PC-3 (cell line): ENCODE data around the gene GTPBP3. TPM values are rescaled to one million over a fixed set of nuclear protein-coding genes. Genes with fewer than 3 reads are reported as not detected.

ENCODE experiments used
- ATAC-seq: fragments of 200-7000 bp; cut with Tn5 transposase; 2 replicates; pipeline ENCODE4 v1.9.1; 2020; ENCODE audit warnings: mild to moderate bottlenecking, moderate library complexity
- BruUV-seq: library from RNA; stranded (reverse); fragments of 400-500 nt; replicated peaks from 2 replicates; lab custom pipeline; 2021; lab: Mats Ljungman, UMichigan
- CTCF ChIA-PET: fragments of 300-600 bp; sonication (Branson Sonifier 250); formaldehyde crosslinking; loops from one replicate; lab custom pipeline; 2022; ENCODE audit warnings: antibody characterized with exemption; lab: Charles Lee
- POLR2A ChIA-PET: fragments of 300-600 bp; sonication (Branson Sonifier 250); formaldehyde crosslinking; loops from one replicate; lab custom pipeline; 2022; ENCODE audit warnings: antibody characterized with exemption; ENCODE audit not compliant: unreplicated experiment; lab: Charles Lee
- DNase-seq: peaks from one replicate; pipeline ENCODE4 v3.0.0-alpha.2; 2015
- H2AFZ ChIP-seq: fragments of 300-600 bp; sonication (generic); 2 replicates; pipeline ENCODE4 v1.6.0; 2016; ENCODE audit warnings: antibody characterized with exemption, low read length
- H3F3A ChIP-seq: fragments of 300-600 bp; sonication (generic); one replicate; pipeline ENCODE4 v1.6.0; 2017; ENCODE audit warnings: antibody characterized with exemption, low read length, control low read depth, mild to moderate bottlenecking; ENCODE audit not compliant: unreplicated experiment
- H3K27ac ChIP-seq: fragments of 300-600 bp; sonication (generic); 2 replicates; pipeline ENCODE4 v1.5.1; 2016; ENCODE audit warnings: mild to moderate bottlenecking, low read length
- H3K27me3 ChIP-seq: fragments of 300-600 bp; sonication (generic); 2 replicates; pipeline ENCODE4 v1.6.1; 2016; ENCODE audit warnings: low read length, mixed read lengths
- H3K36me3 ChIP-seq: fragments of 300-600 bp; sonication (generic); 2 replicates; pipeline ENCODE4 v1.6.1; 2016; ENCODE audit warnings: low read depth, mixed run types, low read length, mixed read lengths
- H3K4me1 ChIP-seq: fragments of 300-600 bp; sonication (generic); 2 replicates; pipeline ENCODE4 v1.5.1; 2016; ENCODE audit warnings: low read length; ENCODE audit not compliant: insufficient read depth
- H3K4me2 ChIP-seq: fragments of 300-600 bp; sonication (generic); 2 replicates; pipeline ENCODE4 v1.6.0; 2016; ENCODE audit warnings: low read length
- H3K4me3 ChIP-seq: fragments of 300-600 bp; sonication (generic); 2 replicates; pipeline ENCODE4 v1.5.1; 2016; ENCODE audit warnings: mild to moderate bottlenecking, low read length, mixed read lengths
- H3K79me2 ChIP-seq: fragments of 300-600 bp; sonication (generic); 2 replicates; pipeline ENCODE4 v1.6.1; 2017; ENCODE audit warnings: low read length, mixed read lengths
- H3K9ac ChIP-seq: fragments of 300-600 bp; sonication (generic); 2 replicates; pipeline ENCODE4 v1.6.0; 2016; ENCODE audit warnings: mild to moderate bottlenecking, low read length
- H3K9me2 ChIP-seq: fragments of 300-600 bp; sonication (generic); replicated peaks from 2 replicates; pipeline ENCODE4 v1.6.1; 2016; ENCODE audit warnings: mixed run types, low read length, mixed read lengths
- H3K9me3 ChIP-seq: fragments of 300-600 bp; sonication (generic); 2 replicates; pipeline ENCODE4 v1.6.1; 2016; ENCODE audit warnings: low read length, mixed read lengths
- H4K20me1 ChIP-seq: fragments of 300-600 bp; sonication (generic); 2 replicates; pipeline ENCODE4 v1.6.1; 2016; ENCODE audit warnings: low read length, mixed read lengths
- EZH2 ChIP-seq: fragments of 300-600 bp; sonication (generic); IDR thresholded peaks from one replicate; pipeline ENCODE4 v1.6.1; 2017; ENCODE audit warnings: antibody characterized with exemption, mild to moderate bottlenecking, low read length; ENCODE audit not compliant: unreplicated experiment
- EZH2phosphoT487 ChIP-seq: fragments of 300-600 bp; sonication (generic); IDR thresholded peaks from 2 replicates; pipeline ENCODE4 v1.6.1; 2018; ENCODE audit warnings: mild to moderate bottlenecking, antibody characterized with exemption, low read length, borderline replicate concordance
- intact Hi-C: fragments of 100-400 bp; cut with micrococcal nuclease; formaldehyde crosslinking; loops from 2 replicates; pipeline ENCODE4 v1.9.0; 2023
- total RNA-seq: library from RNA; depleted of rRNA; stranded (reverse); fragments of >200 nt; gene quantifications from 2 replicates; pipeline ENCODE4 v1.2.3, GENCODE V29; 2014
- TF ChIP-seq, protein P1 (sequence below): fragments of 300-600 bp; sonication (generic); conservative IDR thresholded peaks from 2 replicates; pipeline ENCODE4 v1.5.1; 2017; ENCODE audit warnings: antibody characterized with exemption, low read depth, mild to moderate bottlenecking, low read length

The GTPBP3 gene
- total RNA-seq, 1 experiment from 2014 or later: 86.0 TPM

GRCh38 chr19:17305517-17306284 lies 31.7 kb upstream of the GTPBP3 start, which contains the start of gene MRPL34:
Gene MRPL34, plus strand, starts transcription at chr19:17305872. Its CDS starts 21 bp downstream, at chr19:17305893.
- ATAC-seq: peak; percentile 63
- H3K27me3 ChIP-seq: no peaks in the 10 kb centered on the region
- peak within 1 kb of the TSS; percentile 89 for H3K4me3 ChIP-seq
- H3K9ac ChIP-seq: peak within 1 kb of the TSS; percentile 90
- H2AFZ ChIP-seq: peak within 1 kb of the TSS; percentile 92
- TSS peak; percentile 16 for BruUV-seq
- ChIA-PET POLR2A (interaction anchor here (0.5 kb wide), 1 partner anchor 22 kb away, joined by 4 read pairs; no protein-coding TSS in a partner anchor), CTCF (interaction anchor here (0.6 to 1.2 kb wide), 8 partner anchors 9 to 741 kb away, joined by 3 to 8 read pairs (median 4); partner anchors contain the start of gene BABAM1)
- H3K9me3 ChIP-seq: no peaks in the 10 kb centered on the region
- no peaks in the 10 kb centered on the region for H3K9me2 ChIP-seq
- DNase-seq: peak; percentile 99
- no peaks in the 10 kb centered on the region for H3K36me3 ChIP-seq
- H3K4me2 ChIP-seq: peak within 1 kb of the TSS; percentile 95
- H3F3A ChIP-seq: no peaks in the 10 kb centered on the region
- peak within 1 kb of the TSS; percentile 74 for H3K27ac ChIP-seq
- TF ChIP-seq, protein P1, sequence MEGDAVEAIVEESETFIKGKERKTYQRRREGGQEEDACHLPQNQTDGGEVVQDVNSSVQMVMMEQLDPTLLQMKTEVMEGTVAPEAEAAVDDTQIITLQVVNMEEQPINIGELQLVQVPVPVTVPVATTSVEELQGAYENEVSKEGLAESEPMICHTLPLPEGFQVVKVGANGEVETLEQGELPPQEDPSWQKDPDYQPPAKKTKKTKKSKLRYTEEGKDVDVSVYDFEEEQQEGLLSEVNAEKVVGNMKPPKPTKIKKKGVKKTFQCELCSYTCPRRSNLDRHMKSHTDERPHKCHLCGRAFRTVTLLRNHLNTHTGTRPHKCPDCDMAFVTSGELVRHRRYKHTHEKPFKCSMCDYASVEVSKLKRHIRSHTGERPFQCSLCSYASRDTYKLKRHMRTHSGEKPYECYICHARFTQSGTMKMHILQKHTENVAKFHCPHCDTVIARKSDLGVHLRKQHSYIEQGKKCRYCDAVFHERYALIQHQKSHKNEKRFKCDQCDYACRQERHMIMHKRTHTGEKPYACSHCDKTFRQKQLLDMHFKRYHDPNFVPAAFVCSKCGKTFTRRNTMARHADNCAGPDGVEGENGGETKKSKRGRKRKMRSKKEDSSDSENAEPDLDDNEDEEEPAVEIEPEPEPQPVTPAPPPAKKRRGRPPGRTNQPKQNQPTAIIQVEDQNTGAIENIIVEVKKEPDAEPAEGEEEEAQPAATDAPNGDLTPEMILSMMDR: peak; percentile 85
- TF ChIP-seq EZH2phosphoT487: no peak
- peaks cover 29% of the 10 kb centered on the region for H3K4me1 ChIP-seq
- H4K20me1 ChIP-seq: no peaks in the 10 kb centered on the region
- H3K79me2 ChIP-seq: peaks cover 51% of the 10 kb centered on the region
- intact Hi-C loops: loop anchor here (1.0 kb wide), 2 partner anchors 9 to 29 kb away; partner anchors contain the start of gene ANO8

- intact Hi-C loops: no loop called here
- peak overlapping the region; percentile 74 for H3K27ac ChIP-seq
- peak overlapping the region; percentile 90 for H3K9ac ChIP-seq
- no peaks in the 10 kb centered on the region for H3K9me2 ChIP-seq
- H3K4me2 ChIP-seq: peak overlapping the region; percentile 95
- H3K79me2 ChIP-seq: peaks cover 57% of the 10 kb centered on the region
- peaks cover 35% of the 10 kb centered on the region for H3K4me1 ChIP-seq
- H3K36me3 ChIP-seq: no peaks in the 10 kb centered on the region
- peak overlapping the region; percentile 92 for H2AFZ ChIP-seq
- no peaks in the 10 kb centered on the region for H3K9me3 ChIP-seq
- DNase-seq: peak; percentile 33
- no peaks in the 10 kb centered on the region for H4K20me1 ChIP-seq
- peak overlapping the region; percentile 89 for H3K4me3 ChIP-seq
- no peak for ATAC-seq
- no peaks in the 10 kb centered on the region for H3K27me3 ChIP-seq
- no TSS peak for BruUV-seq
- TF ChIP-seq EZH2: no peak
- TF ChIP-seq, protein P1: no peak
- TF ChIP-seq EZH2phosphoT487: no peak
- CTCF ChIA-PET: no interaction called here
- POLR2A ChIA-PET: interaction anchor here (0.6 kb wide), 1 partner anchor 11 kb away, joined by 15 read pairs; no protein-coding TSS in a partner anchor
- H3F3A ChIP-seq: no peaks in the 10 kb centered on the region
Observed at GRCh38 chr19:17306285-17306714, 31.1 kb upstream of the GTPBP3 start.
